Measurements from ENCODE around the gene NADSYN1.

NADSYN1 gene

DNA sequence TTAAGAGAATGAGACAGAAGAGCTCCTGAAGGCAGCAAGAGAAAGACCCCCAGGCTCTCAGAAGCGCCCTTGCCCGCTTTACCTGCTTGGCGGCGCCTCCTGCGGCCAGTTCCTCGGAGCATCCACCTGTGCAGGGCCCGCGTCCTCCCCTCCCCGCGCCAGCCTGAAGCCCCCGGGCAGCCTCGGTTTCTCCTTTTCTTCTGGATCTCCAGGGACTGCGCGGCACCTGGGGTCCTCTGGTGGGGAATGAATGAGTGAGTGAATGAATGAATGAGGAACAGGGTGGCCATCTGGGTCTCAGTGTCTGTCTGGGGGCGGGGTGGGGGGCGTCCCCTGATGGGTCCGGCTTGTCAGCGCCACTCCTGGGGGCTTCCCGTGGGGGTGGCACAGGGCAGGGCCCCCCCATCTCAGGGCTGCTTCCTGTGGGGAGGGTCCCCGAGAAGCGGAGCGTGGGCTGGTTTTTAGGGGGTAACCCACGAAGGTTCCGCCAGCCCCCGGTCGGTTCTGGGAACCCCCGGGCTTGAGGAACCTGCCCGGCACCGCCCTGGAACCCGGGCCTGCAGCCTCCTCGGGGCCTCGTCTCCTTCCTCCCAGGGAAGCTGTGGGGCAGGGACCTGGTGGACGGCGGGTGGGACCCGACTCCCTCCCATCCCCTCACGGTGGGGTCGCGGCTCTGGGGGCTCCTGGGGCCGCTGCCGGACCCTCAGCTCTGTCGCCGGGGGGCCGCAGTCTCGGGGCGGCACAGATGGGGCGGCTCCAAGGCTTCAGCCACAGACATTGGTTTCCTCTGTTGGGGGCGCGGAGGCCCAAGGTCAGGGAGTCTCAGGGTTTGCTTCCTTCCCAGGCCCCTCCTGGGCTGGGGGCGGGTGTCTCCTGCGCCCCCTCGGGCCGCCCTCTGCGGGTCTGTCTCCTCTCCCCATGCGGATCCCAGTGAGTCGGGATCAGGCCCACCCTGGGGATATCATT is 65.8 kb downstream of the NADSYN1 start:
- H3K4me2 ChIP-seq (ENCODE audit: low read depth, low read length, poor library complexity, severe bottlenecking) = no peak overlapping the region
- no peaks in the 10 kb centered on the region for H3K79me2 ChIP-seq (ENCODE audit: insufficient read depth, low read length)

DNA sequence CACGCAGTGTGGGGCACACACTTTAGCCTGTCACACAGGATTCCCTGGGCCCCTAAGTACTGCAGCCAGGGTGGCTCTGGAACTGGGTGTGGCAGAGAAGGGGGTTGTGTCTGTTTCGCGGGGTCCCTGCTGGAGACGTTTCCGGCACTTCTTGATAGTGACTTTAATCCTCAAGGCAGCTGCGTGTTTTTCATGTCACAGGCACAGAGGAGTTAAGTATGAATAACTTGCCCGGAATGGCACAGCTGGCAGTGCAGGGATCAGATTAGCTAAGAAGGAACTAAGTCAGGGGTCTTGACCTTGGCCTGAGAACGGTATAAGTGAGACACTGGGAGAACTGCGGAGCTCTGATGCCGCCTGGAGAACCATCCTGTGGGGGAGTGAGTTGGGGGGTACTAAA is 66.5 kb downstream of the NADSYN1 start:
- no peak overlapping the region for H3K9ac ChIP-seq (ENCODE audit: low read length)
- TF ChIP-seq EZH2phosphoT487 (conservative IDR thresholded peaks at IDR 0.05; ENCODE audit: low read length) = no peak
- TF ChIP-seq, protein P1, sequence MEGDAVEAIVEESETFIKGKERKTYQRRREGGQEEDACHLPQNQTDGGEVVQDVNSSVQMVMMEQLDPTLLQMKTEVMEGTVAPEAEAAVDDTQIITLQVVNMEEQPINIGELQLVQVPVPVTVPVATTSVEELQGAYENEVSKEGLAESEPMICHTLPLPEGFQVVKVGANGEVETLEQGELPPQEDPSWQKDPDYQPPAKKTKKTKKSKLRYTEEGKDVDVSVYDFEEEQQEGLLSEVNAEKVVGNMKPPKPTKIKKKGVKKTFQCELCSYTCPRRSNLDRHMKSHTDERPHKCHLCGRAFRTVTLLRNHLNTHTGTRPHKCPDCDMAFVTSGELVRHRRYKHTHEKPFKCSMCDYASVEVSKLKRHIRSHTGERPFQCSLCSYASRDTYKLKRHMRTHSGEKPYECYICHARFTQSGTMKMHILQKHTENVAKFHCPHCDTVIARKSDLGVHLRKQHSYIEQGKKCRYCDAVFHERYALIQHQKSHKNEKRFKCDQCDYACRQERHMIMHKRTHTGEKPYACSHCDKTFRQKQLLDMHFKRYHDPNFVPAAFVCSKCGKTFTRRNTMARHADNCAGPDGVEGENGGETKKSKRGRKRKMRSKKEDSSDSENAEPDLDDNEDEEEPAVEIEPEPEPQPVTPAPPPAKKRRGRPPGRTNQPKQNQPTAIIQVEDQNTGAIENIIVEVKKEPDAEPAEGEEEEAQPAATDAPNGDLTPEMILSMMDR (IDR thresholded peaks at IDR 0.05; ENCODE audit: insufficient read depth, low read length, poor library complexity, severe bottlenecking) = no peak
- H2AFZ ChIP-seq (ENCODE audit: low read depth, low read length, severe bottlenecking) = no peak overlapping the region

More for the DNA sequence above, 65.8 kb downstream of the NADSYN1 start:
- Histone ChIP-seq H3K9me2 (replicated peaks; ENCODE audit: insufficient read depth, low read length) (no peaks in the 10 kb centered on the region), H3F3A (ENCODE audit: insufficient read depth) (no peaks in the 10 kb centered on the region), H3K9ac (ENCODE audit: low read length) (no peak overlapping the region), H3K27ac (ENCODE audit: low read depth, low read length) (no peak overlapping the region), H3K4me3 (ENCODE audit: insufficient read depth, low read length, poor library complexity, severe bottlenecking) (no peak overlapping the region), H3K27me3 (ENCODE audit: low read length) (no peaks in the 10 kb centered on the region), H3K36me3 (ENCODE audit: low read length) (no peaks in the 10 kb centered on the region), H2AFZ (ENCODE audit: low read depth, low read length, severe bottlenecking) (no peak overlapping the region), H4K20me1 (ENCODE audit: low read depth, low read length) (no peaks in the 10 kb centered on the region), H3K9me3 (ENCODE audit: insufficient read depth, low read length) (no peaks in the 10 kb centered on the region)
- no peak for TF ChIP-seq EZH2phosphoT487 (conservative IDR thresholded peaks at IDR 0.05; ENCODE audit: low read length)
- TF ChIP-seq, protein P1 (IDR thresholded peaks at IDR 0.05; ENCODE audit: insufficient read depth, low read length, poor library complexity, severe bottlenecking) = no peak

DNA sequence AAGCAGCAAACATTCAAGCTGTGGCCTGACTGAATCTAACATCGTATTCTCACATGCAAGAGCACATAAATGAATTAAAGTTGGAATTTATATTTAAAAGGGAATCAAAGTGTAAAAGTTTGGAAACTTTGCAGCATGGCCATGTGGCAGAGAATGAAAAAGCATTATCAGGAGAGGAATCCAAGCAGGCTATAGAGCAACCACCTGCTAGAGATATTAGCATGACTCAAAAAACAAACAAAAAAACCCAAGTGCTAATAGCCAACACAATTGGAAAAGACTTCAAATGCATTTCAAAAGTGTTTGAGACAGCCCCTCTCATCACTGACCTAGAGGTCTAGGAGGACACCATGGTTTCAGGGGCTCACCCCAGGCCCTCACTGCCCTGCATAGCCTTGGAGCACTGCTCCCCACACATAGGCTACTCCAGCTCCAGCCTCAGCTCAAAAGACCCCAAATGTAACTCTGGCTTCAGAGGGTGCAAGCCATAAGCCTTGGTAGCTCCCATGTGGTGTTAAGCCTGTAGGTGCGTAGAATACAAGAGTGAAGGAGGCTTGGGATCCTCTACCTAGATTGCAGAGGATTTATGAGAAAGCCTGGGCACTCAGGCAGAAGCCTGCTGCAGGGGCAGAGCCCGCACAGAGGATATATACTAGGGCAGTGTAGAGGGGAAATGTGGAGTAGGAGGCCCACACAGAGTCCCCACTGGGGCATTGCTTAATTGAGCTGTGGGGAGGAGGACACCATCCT is 72.4 kb downstream of the NADSYN1 start:
- Histone ChIP-seq H2AFZ (ENCODE audit: low read depth, low read length, severe bottlenecking) (no peak overlapping the region), H3K36me3 (ENCODE audit: low read length) (no peaks in the 10 kb centered on the region), H3K9me2 (replicated peaks; ENCODE audit: insufficient read depth, low read length) (no peaks in the 10 kb centered on the region), H3K4me2 (ENCODE audit: low read depth, low read length, poor library complexity, severe bottlenecking) (no peak overlapping the region), H3K27me3 (ENCODE audit: low read length) (no peaks in the 10 kb centered on the region), H4K20me1 (ENCODE audit: low read depth, low read length) (no peaks in the 10 kb centered on the region), H3K9ac (ENCODE audit: low read length) (no peak overlapping the region), H3K27ac (ENCODE audit: low read depth, low read length) (no peak overlapping the region), H3F3A (ENCODE audit: insufficient read depth) (no peaks in the 10 kb centered on the region), H3K4me3 (ENCODE audit: insufficient read depth, low read length, poor library complexity, severe bottlenecking) (no peak overlapping the region), H3K9me3 (ENCODE audit: insufficient read depth, low read length) (no peaks in the 10 kb centered on the region), H3K79me2 (ENCODE audit: insufficient read depth, low read length) (no peaks in the 10 kb centered on the region)
- TF ChIP-seq, protein P1 (IDR thresholded peaks at IDR 0.05; ENCODE audit: insufficient read depth, low read length, poor library complexity, severe bottlenecking) = no peak
- no peak for TF ChIP-seq EZH2phosphoT487 (conservative IDR thresholded peaks at IDR 0.05; ENCODE audit: low read length)

More for the DNA sequence above, 66.5 kb downstream of the NADSYN1 start:
- H3K4me2 ChIP-seq (ENCODE audit: low read depth, low read length, poor library complexity, severe bottlenecking) = no peak overlapping the region
- no peaks in the 10 kb centered on the region for H3K36me3 ChIP-seq (ENCODE audit: low read length)
- H3K4me3 ChIP-seq (ENCODE audit: insufficient read depth, low read length, poor library complexity, severe bottlenecking) = no peak overlapping the region
- no peak overlapping the region for H3K27ac ChIP-seq (ENCODE audit: low read depth, low read length)
- H3K9me3 ChIP-seq (ENCODE audit: insufficient read depth, low read length) = no peaks in the 10 kb centered on the region
- no peaks in the 10 kb centered on the region for H3K9me2 ChIP-seq (replicated peaks; ENCODE audit: insufficient read depth, low read length)
- H3K27me3 ChIP-seq (ENCODE audit: low read length) = no peaks in the 10 kb centered on the region
- no peaks in the 10 kb centered on the region for H3K79me2 ChIP-seq (ENCODE audit: insufficient read depth, low read length)
- no peaks in the 10 kb centered on the region for H3F3A ChIP-seq (ENCODE audit: insufficient read depth)
- H4K20me1 ChIP-seq (ENCODE audit: low read depth, low read length) = no peaks in the 10 kb centered on the region

Data from SU-DHL-6 (cell line).